PFSK-1 (cell line): ENCODE data around the gene ATG9A.

Experiments
- FOXP2 ChIP-seq: optimal IDR thresholded peaks from 2 replicates; pipeline ENCODE3; 2011; ENCODE audit warnings: borderline replicate concordance, control low read depth, inconsistent platforms; ENCODE audit not compliant: insufficient read depth; ENCODE audit errors: extremely low read length, extremely low read depth
- POLR2AphosphoS5 ChIP-seq: IDR thresholded peaks from 2 replicates; pipeline ENCODE4 v1.6.1; 2012; ENCODE audit warnings: low read depth, mild to moderate bottlenecking, control low read depth, low read length, moderate library complexity
- SIN3A ChIP-seq: IDR thresholded peaks from 2 replicates; pipeline ENCODE4 v1.6.1; 2012; ENCODE audit warnings: mild to moderate bottlenecking, low read length, moderate library complexity, borderline replicate concordance; ENCODE audit not compliant: insufficient read depth
- TAF1 ChIP-seq: IDR thresholded peaks from 2 replicates; pipeline ENCODE4 v1.6.1; 2012; ENCODE audit warnings: low read length, control low read depth, borderline replicate concordance; ENCODE audit not compliant: insufficient read depth
- TF ChIP-seq, protein P1 (sequence below), 2 experiments: IDR thresholded peaks; 2 replicates each; pipeline versions ENCODE4 v1.6.1 to v1.8.0; 2011 to 2012; ENCODE audit warnings: low read depth in 2 of 2, low read length in 2 of 2, control low read depth in 1 of 2, inconsistent platforms in 1 of 2, mild to moderate bottlenecking in 1 of 2, moderate library complexity in 1 of 2; ENCODE audit not compliant: insufficient read depth in 1 of 2

ATG9A gene

DNA sequence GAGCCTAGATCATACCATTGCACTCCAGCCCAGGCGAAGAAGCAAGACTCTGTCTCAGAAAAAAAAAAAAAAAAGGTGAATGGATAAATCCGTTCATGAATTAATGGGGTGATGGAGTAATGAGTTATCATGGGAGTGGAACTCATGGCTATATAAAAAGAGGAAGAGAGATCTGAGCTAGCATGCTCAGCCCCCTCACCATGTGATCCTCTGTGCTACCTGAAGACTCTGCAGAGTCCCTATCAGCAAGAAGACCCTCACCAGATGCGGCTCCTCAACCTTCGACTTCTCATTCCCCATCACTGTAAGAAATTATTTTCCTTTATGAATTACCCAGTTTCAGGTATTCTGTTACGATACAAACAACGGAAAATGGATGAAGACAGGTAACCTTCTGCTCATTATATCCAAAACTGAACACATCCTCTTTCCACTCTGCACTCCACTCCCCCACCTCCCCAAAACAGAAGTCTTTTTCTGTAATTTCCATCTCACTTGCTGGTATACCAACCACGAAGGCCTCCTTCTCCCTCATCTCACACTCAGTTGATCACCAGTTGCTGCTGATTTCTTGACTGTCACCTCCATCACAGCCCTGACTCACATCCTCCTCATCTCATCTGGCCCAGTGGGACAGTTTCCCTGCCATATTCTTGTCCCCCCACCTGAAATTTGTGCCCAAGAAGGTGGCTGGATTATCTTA lies 42.5 kb downstream of the ATG9A start:
- no peak for TF ChIP-seq FOXP2
- TF ChIP-seq, protein P1, sequence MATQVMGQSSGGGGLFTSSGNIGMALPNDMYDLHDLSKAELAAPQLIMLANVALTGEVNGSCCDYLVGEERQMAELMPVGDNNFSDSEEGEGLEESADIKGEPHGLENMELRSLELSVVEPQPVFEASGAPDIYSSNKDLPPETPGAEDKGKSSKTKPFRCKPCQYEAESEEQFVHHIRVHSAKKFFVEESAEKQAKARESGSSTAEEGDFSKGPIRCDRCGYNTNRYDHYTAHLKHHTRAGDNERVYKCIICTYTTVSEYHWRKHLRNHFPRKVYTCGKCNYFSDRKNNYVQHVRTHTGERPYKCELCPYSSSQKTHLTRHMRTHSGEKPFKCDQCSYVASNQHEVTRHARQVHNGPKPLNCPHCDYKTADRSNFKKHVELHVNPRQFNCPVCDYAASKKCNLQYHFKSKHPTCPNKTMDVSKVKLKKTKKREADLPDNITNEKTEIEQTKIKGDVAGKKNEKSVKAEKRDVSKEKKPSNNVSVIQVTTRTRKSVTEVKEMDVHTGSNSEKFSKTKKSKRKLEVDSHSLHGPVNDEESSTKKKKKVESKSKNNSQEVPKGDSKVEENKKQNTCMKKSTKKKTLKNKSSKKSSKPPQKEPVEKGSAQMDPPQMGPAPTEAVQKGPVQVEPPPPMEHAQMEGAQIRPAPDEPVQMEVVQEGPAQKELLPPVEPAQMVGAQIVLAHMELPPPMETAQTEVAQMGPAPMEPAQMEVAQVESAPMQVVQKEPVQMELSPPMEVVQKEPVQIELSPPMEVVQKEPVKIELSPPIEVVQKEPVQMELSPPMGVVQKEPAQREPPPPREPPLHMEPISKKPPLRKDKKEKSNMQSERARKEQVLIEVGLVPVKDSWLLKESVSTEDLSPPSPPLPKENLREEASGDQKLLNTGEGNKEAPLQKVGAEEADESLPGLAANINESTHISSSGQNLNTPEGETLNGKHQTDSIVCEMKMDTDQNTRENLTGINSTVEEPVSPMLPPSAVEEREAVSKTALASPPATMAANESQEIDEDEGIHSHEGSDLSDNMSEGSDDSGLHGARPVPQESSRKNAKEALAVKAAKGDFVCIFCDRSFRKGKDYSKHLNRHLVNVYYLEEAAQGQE (IDR thresholded peaks at IDR 0.05; ENCODE audit: insufficient read depth in 1 of 2, low read depth in 2 of 2, low read length in 2 of 2): no peak
- TF ChIP-seq POLR2AphosphoS5: no peak
- TF ChIP-seq SIN3A: no peak
- TF ChIP-seq TAF1: no peak

DNA sequence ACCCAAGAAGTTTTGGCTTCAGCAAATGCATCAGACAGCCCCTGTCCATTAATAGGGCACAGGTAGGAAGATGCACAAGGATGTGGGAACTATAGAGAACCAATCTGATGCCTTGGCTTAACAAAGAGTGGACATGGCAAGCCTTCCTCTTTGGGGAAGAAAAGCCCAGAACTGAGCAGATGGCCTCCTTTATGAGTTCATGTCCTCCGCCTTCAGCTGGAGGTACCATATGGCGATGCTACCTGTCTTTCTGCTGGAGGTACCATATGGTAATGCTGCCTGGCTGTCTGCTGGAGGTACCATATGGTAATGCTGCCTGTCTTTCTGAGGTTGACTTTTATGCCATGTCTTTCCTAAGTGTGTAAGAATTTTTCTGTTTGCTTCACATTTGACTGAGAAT lies 45.3 kb downstream of the ATG9A start:
- no peak for TF ChIP-seq FOXP2
- no peak for TF ChIP-seq SIN3A
- no peak for TF ChIP-seq TAF1
- TF ChIP-seq, protein P1 (IDR thresholded peaks at IDR 0.05; ENCODE audit: insufficient read depth in 1 of 2, low read depth in 2 of 2, low read length in 2 of 2): no peak
- no peak for TF ChIP-seq POLR2AphosphoS5

DNA sequence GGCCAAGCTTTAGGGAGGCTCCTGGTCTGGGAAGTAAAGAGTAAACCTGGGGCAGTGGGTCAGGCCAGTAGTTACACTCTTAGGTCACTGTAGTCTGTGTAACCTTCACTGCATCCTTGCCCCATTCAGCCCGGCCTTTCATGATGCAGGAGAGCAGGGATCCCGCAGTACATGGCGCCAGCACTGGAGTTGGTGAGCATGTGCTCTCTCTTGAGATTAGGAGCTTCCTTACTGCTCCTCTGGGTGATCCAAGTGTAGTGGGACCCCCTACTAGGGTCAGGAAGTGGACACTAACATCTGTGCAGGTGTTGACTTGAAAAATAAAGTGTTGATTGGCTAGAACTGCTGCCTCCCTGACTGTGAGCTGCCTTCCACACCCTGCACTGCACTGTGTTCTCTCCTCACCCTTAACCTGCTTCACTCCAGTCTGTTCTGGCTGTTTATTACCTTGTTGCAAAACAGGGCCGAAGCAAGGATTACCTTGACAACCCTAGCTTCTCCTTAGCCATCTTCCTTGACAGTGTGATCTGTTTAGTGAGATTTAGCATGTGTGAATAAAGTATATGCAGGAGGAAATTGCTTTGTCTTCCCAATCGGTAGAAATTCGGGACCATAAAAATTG lies 46.2 kb downstream of the ATG9A start:
- TF ChIP-seq TAF1 (no peak), SIN3A (no peak), FOXP2 (no peak), POLR2AphosphoS5 (no peak)
- TF ChIP-seq, protein P1 (IDR thresholded peaks at IDR 0.05; ENCODE audit: insufficient read depth in 1 of 2, low read depth in 2 of 2, low read length in 2 of 2): no peak

GRCh38 chr2:219182331-219183150 lies 46.9 kb downstream of the ATG9A start:
- TF ChIP-seq TAF1 (no peak), SIN3A (no peak)

GRCh38 chr2:219181531-219181930 lies 47.9 kb downstream of the ATG9A start:
- TF ChIP-seq FOXP2: no peak
- no peak for TF ChIP-seq SIN3A
- no peak for TF ChIP-seq TAF1
- TF ChIP-seq POLR2AphosphoS5: no peak
- TF ChIP-seq, protein P1 (IDR thresholded peaks at IDR 0.05; ENCODE audit: insufficient read depth in 1 of 2, low read depth in 2 of 2, low read length in 2 of 2): no peak
